Ascending aorta (tissue), 2 donors: ENCODE results near the gene STMN3. TPM values are rescaled to one million over a fixed set of nuclear protein-coding genes. Genes with fewer than 3 reads are reported as not detected.
"Not testable (repeated sequence)": the region's sequence is repeated elsewhere in the genome, so short reads cannot be mapped to it uniquely, and the experiment has no call there.

Experiments used
- DNase-seq, 2 donors: peaks; one replicate each; pipeline ENCODE4 v3.0.0-alpha.2; 2019; ENCODE audit warnings: low spot score in 2 of 2
- H3K27ac ChIP-seq, 2 donors: fragments of 200-600 bp; sonication (generic); one replicate each; pipeline ENCODE4 v1.5.1; 2016 to 2017; ENCODE audit warnings: mild to moderate bottlenecking in 1 of 2
- H3K27me3 ChIP-seq: fragments of 200-600 bp; sonication (generic); one replicate; pipeline ENCODE4 v1.5.1; 2017
- H3K36me3 ChIP-seq, 2 donors: fragments of 200-600 bp; sonication (generic); one replicate each; pipeline ENCODE4 v1.5.1; 2016
- H3K4me1 ChIP-seq, 2 donors: fragments of 200-600 bp; sonication (generic); one replicate each; pipeline ENCODE4 v1.5.1; 2016 to 2017; ENCODE audit warnings: mild to moderate bottlenecking in 1 of 2
- H3K4me3 ChIP-seq, 2 donors: fragments of 200-600 bp; sonication (generic); one replicate each; pipeline ENCODE4 v1.5.1; 2016 to 2017; ENCODE audit warnings: mild to moderate bottlenecking in 1 of 2
- H3K9me3 ChIP-seq, 2 donors: fragments of 200-600 bp; sonication (generic); one replicate each; pipeline ENCODE4 v1.5.1; 2016
- intact Hi-C: fragments of 100-400 bp; cut with DNase I; formaldehyde crosslinking; loops from one replicate; pipeline ENCODE4 v1.15.1; 2023
- total RNA-seq: library from RNA; depleted of rRNA; stranded (reverse); fragments of >200 nt; gene quantifications from one replicate; pipeline ENCODE4 v1.1.0, GENCODE V29; 2016
- TF ChIP-seq, protein P1 (sequence below), 3 experiments: fragments of 200-600 bp in 2 of 3; fragments of 450-650 bp in 1 of 3; sonication (generic) in 2 of 3; IDR thresholded peaks; one replicate each; pipeline ENCODE4 v1.5.1; 2016 to 2019; ENCODE audit warnings: antibody characterized with exemption in 3 of 3, mild to moderate bottlenecking in 1 of 3, moderate library complexity in 1 of 3

STMN3 gene
- total RNA-seq, 1 donor from 2014 or later, result 37.0 TPM

DNA sequence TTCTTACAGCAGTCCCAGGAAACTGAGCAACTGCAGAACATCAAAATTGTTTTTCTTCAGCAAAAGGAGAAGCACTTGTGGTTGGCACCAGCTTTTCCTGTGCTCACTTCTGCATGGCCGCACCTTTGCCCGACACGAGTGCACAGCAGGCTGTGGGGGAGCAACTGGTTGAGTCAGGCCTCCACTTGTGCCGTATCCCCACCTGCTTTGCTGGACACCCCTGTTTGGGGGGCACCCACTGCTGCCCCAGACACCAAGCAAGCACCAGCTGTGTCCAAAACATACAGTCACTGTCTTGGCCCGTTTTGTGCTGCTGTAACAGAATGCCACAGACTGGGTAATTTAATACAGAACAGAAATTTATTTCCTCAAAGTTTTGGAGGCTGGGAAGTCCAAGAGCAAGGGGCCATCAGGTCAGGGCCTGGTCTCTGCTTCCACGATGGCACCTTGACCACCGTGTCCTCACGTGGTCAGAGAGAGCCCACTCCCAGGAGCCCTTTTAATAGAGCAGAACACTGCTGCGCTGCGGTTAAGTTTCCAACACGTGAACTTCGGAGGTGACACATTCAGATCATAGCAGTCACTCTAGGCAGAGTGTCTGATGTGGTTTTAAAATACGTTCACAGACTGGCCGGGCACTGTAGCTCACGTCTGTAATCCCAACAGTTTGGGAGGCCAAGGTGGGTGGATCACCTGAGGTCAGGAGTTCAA lies 17.6 kb downstream of the STMN3 start:
- no peaks in the 10 kb centered on the region for H3K36me3 ChIP-seq
- TF ChIP-seq, protein P1, sequence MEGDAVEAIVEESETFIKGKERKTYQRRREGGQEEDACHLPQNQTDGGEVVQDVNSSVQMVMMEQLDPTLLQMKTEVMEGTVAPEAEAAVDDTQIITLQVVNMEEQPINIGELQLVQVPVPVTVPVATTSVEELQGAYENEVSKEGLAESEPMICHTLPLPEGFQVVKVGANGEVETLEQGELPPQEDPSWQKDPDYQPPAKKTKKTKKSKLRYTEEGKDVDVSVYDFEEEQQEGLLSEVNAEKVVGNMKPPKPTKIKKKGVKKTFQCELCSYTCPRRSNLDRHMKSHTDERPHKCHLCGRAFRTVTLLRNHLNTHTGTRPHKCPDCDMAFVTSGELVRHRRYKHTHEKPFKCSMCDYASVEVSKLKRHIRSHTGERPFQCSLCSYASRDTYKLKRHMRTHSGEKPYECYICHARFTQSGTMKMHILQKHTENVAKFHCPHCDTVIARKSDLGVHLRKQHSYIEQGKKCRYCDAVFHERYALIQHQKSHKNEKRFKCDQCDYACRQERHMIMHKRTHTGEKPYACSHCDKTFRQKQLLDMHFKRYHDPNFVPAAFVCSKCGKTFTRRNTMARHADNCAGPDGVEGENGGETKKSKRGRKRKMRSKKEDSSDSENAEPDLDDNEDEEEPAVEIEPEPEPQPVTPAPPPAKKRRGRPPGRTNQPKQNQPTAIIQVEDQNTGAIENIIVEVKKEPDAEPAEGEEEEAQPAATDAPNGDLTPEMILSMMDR (IDR thresholded peaks at IDR 0.05), result no peak
- no peaks in the 10 kb centered on the region for H3K9me3 ChIP-seq
- intact Hi-C loops, result loop anchor here (5.0 kb wide), 1 partner anchor 412 kb away; the partner anchor contains the start of gene SOX18
- H3K27me3 ChIP-seq, result no peaks in the 10 kb centered on the region
- DNase-seq, result no peak
- no peak overlapping the region for H3K4me3 ChIP-seq
- no peak overlapping the region for H3K27ac ChIP-seq
- H3K4me1 ChIP-seq, result no peaks in the 10 kb centered on the region

DNA sequence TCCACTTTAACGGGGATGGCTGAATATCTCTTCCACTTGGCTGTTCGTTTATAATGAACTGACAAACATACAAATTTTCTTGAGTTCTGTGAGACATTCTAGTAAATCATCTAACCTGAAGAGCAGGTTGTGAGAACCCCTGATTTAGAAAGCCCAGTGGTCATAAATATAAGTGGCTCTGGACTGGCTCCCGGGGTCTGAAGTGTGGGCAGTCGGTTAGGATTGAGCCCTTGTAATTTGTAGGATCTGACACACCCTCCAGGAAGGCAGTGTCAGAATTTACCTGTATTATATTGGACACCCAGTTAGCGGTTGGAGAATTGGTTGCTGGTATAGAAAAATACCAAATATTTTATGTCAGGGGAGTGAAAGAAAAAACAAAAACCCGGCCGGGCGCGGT lies 19.5 kb downstream of the STMN3 start:
- Histone ChIP-seq H3K4me3 (no peak overlapping the region), H3K4me1 (peaks cover 0 to under 1% of the 10 kb centered on the region in 2 donors), H3K36me3 (no peaks in the 10 kb centered on the region), H3K27ac (no peak overlapping the region), H3K9me3 (no peaks in the 10 kb centered on the region), H3K27me3 (no peaks in the 10 kb centered on the region)
- DNase-seq, result no peak
- TF ChIP-seq, protein P1 (IDR thresholded peaks at IDR 0.05), result no peak
- intact Hi-C loops, result no loop called here

DNA sequence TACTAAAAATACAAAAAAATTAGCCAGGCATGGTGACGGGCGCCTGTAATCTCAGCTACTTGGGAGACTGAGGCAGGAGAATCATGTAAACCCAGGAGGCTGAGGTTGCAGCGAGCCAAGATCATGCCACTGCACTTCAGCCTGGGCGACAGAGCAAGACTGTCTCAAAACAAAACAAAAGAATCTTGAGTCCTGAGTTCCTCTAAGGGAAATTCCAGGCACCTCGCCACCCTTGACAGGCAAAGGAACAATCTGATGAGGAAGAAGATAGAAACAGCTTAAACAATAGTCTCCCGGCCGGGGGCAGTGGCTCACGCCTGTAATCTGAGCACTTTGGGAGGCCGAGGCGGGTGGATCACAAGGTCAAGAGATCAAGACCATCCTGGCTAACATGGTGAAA lies 21.8 kb downstream of the STMN3 start:
- H3K27ac ChIP-seq, result not testable (repeated sequence)

DNA sequence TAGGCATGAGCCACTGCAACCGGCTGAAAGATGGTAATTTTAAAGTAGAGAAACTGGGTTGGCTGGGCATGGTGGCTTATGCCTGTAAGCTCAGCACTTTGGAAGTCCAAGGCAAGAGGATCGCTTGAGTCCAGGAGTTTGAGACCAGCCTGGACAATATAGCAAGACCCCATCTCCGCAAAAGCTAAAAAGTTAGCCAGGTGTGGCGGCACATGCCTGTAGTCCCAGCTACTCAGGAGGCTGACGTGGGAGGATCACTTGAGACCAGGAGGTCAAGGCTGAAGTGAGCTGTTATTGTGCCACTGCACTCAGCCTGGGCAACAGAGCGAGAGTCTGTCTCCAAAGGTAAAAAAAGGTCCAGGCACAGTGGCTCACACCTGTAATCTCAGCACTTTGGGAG lies 22.3 kb downstream of the STMN3 start:
- H3K9me3 ChIP-seq, H3K27ac ChIP-seq, intact Hi-C loops, H3K27me3 ChIP-seq, H3K4me1 ChIP-seq, H3K36me3 ChIP-seq, DNase-seq, H3K4me3 ChIP-seq: not testable (repeated sequence)

More for the DNA sequence above, 21.8 kb downstream of the STMN3 start:
- H3K27me3 ChIP-seq, DNase-seq, H3K36me3 ChIP-seq, intact Hi-C loops, H3K4me3 ChIP-seq, H3K4me1 ChIP-seq, H3K9me3 ChIP-seq: not testable (repeated sequence)

DNA sequence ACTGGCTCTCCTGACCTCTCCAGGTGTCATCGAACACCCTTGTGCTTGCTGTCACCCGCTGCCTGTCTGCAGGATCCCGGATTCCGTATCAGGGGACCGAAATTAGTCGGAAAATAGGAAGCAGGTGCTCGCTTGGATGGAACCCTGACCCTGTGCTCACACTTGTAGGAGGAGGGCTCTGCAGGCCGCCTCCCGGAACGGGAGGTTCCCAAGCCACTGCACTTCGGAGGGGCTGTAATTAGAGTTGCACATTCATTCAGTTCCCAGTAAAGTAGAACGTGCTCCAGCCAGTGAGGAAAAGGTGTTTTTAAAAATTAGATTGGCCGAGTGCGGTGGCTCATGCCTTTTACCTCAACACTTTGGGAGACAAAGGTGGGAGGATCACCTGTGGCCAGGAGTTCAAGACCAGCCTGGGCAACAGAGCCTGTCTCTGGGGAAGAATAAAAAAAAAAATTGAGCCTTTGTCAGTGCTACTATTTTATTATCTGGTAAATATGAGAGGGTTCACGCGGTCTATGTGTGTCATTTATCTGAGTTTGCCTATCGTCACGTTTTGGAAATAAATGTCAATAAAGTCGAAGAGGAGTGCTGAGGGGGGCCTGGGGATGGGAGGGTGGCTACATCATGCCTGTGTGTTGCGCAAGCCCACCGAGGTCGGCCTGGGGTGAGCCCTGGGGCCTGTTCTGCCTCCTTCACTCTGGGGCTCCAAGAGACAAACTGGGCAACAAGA lies 24.8 kb downstream of the STMN3 start:
- no peaks in the 10 kb centered on the region for H3K9me3 ChIP-seq
- no peaks in the 10 kb centered on the region for H3K27me3 ChIP-seq
- intact Hi-C loops, result loop anchor here (5.0 to 10.0 kb wide), 7 partner anchors 56 to 434 kb away; partner anchors contain the start of genes DNAJC5, HELZ2, LIME1 and SLC2A4RG
- DNase-seq, result peak in 1 of 2 donors; percentile 82
- TF ChIP-seq, protein P1 (IDR thresholded peaks at IDR 0.05), result no peak
- H3K27ac ChIP-seq, result peak overlapping the region in 1 of 2 donors; percentile 98
- peak overlapping the region; percentile 79 to 100 for H3K4me3 ChIP-seq
- H3K4me1 ChIP-seq, result peaks cover 6 to 7% of the 10 kb centered on the region in 2 donors
- H3K36me3 ChIP-seq, result no peaks in the 10 kb centered on the region

DNA sequence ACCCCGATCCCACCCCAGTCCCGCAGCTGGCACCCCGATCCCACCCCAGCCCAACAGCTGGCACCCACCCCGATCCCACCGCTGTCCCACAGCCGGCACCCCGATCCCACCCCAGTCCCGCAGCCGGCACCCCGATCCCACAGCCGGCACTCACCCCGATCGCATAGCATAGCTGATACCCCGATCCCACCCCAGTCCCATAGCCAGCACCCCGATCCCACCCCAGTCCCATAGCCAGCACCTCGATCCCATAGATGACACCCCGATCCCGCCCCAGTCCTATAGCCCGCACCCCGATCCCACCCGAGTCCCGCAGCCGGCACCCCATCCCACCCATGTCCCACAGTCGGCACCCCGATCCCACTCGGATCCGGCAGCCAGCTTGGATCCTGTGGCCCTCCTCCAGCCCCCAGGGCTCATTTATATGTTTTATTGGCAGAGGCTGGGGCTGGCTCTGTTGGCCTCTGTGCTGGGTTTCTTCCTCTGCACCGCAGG lies 25.4 kb downstream of the STMN3 start:
- TF ChIP-seq, protein P1 (IDR thresholded peaks at IDR 0.05), result no peak
- Histone ChIP-seq H3K9me3 (no peaks in the 10 kb centered on the region), H3K27ac (peak overlapping the region; percentile 89 to 98), H3K4me3 (peak overlapping the region; percentile 79 to 100), H3K36me3 (no peaks in the 10 kb centered on the region), H3K4me1 (peaks cover 6 to 7% of the 10 kb centered on the region in 2 donors), H3K27me3 (no peaks in the 10 kb centered on the region)
- intact Hi-C loops, result loop anchor here (1.0 to 10.0 kb wide), 8 partner anchors 31 to 435 kb away; partner anchors contain the start of genes DNAJC5, HELZ2, LIME1 and RTEL1
- no peak for DNase-seq
